ENCODE results near the gene SINHCAF.

The SINHCAF gene

DNA sequence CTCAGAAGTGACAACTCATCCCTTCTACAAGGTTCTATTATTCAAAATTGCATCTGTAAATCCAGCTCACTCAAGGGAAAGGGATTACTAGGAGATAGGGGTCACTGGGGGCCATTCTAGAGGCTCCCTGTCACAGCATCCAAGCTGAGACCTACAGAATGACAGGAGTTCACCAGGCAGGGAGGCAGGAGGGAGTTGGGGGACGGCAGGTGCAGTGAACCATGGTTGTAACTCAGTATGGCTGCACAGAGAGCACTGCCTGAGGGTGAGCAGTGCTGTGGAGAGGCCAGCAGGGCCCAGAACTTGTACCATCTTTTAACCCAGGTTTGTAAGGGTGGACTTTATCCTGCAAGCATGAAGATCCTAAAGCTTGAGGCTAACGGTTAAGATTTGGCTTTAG lies 37.9 kb upstream of the SINHCAF start:
- peak overlapping the region; percentile 5; the same call in 1 of the 2 replicates for H3K27ac ChIP-seq
- TF ChIP-seq, protein P1, sequence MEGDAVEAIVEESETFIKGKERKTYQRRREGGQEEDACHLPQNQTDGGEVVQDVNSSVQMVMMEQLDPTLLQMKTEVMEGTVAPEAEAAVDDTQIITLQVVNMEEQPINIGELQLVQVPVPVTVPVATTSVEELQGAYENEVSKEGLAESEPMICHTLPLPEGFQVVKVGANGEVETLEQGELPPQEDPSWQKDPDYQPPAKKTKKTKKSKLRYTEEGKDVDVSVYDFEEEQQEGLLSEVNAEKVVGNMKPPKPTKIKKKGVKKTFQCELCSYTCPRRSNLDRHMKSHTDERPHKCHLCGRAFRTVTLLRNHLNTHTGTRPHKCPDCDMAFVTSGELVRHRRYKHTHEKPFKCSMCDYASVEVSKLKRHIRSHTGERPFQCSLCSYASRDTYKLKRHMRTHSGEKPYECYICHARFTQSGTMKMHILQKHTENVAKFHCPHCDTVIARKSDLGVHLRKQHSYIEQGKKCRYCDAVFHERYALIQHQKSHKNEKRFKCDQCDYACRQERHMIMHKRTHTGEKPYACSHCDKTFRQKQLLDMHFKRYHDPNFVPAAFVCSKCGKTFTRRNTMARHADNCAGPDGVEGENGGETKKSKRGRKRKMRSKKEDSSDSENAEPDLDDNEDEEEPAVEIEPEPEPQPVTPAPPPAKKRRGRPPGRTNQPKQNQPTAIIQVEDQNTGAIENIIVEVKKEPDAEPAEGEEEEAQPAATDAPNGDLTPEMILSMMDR (conservative IDR thresholded peaks at IDR 0.05): no peak

DNA sequence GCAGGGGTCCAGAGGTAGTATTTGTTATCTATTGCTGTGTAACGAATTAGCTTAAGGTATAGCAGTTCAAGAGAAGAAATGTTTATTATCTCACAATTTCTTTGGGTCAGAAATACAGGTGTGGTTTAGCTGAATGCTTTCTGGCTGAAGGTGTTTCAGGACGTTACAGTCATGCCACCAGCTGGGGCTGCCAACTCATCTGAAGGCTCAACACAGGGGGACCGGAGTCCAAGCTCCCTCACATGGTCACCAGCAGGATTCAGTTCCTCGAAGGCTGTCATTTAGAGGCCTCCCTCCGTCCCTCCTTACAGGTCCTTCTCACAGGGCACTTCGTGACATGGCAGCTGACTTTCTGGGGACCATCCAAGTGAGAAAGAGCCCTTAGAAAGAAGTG lies 37.5 kb upstream of the SINHCAF start:
- peak overlapping the region; percentile 14; the same call in 1 of the 2 replicates for H3K27ac ChIP-seq
- TF ChIP-seq, protein P1 (conservative IDR thresholded peaks at IDR 0.05): no peak

GRCh38 chr12:31362759-31363415 lies 36.9 kb upstream of the SINHCAF start:
- peak overlapping the region; percentile 14; the same call in 1 of the 2 replicates for H3K27ac ChIP-seq
- TF ChIP-seq, protein P1 (conservative IDR thresholded peaks at IDR 0.05): no peak

DNA sequence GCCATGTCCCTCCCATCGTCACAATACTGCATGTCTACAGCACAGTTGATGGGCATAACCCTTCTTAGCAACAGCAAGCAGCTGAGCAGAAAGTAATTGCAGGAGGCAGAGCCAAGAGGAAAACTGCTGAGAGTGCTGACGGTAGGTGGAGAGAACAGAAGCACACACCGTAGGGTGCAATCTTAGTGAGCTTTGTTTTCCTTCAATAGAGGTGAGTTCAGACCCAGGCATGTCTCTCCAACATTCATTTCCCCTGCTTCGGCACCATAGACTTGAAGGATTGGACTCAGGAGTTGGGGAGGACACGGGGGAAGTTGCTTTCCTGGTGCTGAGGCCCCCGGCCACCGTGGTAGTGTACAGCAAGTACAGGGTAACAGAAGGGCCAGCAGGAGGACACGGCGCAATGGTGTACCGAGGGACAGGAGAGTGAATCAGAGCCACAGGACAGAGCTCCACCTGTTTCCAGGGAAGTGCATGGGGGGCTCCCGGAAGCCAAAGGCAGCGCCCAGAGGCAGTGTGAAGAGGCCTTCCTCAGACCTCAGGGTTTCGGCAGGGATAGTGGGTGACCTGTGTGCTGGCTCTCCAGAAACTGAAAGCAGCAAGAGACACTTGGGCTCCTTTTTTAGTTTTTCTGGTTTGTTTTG lies 36.3 kb upstream of the SINHCAF start:
- H3K27ac ChIP-seq: no peak overlapping the region
- TF ChIP-seq, protein P1 (conservative IDR thresholded peaks at IDR 0.05): no peak

- no peak overlapping the region for H3K27ac ChIP-seq
- TF ChIP-seq, protein P1 (conservative IDR thresholded peaks at IDR 0.05): no peak
Measured at GRCh38 chr12:31361730-31362114, 35.8 kb upstream of the SINHCAF start.

DNA sequence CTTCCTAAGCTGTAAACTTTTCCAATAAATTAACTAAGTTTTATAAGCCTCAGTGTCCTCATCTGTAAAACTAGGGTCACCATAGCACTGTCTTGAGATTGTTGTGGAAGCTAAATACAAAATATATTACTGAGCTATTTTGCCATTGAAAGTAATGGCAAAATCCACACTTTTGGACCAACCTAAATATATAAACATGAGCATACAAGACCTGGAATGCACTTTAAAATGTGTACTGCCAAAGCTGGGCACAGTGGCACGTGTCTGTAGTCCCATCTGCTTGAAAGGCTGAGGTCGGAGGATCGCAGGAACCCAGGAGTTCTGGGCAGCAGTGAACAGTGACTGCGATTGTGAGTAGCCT lies 29.8 kb upstream of the SINHCAF start:
- H3K27ac ChIP-seq: no peak overlapping the region
- TF ChIP-seq, protein P1 (conservative IDR thresholded peaks at IDR 0.05): no peak

GRCh38 chr12:31353750-31354708 lies 28.1 kb upstream of the SINHCAF start:
- no peak overlapping the region for H3K27ac ChIP-seq
- TF ChIP-seq, protein P1 (conservative IDR thresholded peaks at IDR 0.05): no peak
